Stomach (tissue), 4 donors: Measurements from ENCODE around the gene MALT1.

Source experiments
- POLR2A ChIP-seq, 4 donors: fragments of 450-650 bp; IDR thresholded peaks; one replicate each; pipeline ENCODE4 v1.6.1; 2016; ENCODE audit warnings: antibody characterized with exemption in 4 of 4, control low read depth in 2 of 4, mild to moderate bottlenecking in 1 of 4, moderate library complexity in 1 of 4
- TF ChIP-seq, protein P1 (sequence below), 7 experiments: fragments of 450-650 bp in 4 of 7; fragments of 200-600 bp in 3 of 7; sonication (generic) in 3 of 7; IDR thresholded peaks; one replicate each; pipeline ENCODE4 v1.5.1; 2016 to 2019; ENCODE audit warnings: antibody characterized with exemption in 7 of 7, control low read depth in 2 of 7, mild to moderate bottlenecking in 1 of 7

DNA sequence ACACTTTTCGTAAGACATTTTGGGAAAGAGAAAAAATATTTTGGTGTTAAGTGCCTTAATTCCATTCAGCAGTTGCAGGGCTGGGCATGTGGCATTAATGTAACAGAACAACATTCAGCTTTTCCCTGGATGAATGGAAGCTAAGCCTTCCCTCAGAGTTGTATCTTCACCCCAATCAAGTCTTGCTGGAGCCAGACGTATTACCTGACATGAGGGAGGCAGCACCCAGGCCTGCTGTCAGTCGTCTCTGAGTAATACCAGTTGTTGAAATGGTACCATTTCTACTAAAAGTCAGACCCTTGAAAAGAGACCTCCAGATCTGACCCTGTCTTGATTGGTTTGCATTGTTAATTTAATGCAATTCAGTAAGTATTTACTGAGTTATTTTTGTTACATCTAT lies 57.5 kb downstream of the MALT1 start:
- TF ChIP-seq, protein P1, sequence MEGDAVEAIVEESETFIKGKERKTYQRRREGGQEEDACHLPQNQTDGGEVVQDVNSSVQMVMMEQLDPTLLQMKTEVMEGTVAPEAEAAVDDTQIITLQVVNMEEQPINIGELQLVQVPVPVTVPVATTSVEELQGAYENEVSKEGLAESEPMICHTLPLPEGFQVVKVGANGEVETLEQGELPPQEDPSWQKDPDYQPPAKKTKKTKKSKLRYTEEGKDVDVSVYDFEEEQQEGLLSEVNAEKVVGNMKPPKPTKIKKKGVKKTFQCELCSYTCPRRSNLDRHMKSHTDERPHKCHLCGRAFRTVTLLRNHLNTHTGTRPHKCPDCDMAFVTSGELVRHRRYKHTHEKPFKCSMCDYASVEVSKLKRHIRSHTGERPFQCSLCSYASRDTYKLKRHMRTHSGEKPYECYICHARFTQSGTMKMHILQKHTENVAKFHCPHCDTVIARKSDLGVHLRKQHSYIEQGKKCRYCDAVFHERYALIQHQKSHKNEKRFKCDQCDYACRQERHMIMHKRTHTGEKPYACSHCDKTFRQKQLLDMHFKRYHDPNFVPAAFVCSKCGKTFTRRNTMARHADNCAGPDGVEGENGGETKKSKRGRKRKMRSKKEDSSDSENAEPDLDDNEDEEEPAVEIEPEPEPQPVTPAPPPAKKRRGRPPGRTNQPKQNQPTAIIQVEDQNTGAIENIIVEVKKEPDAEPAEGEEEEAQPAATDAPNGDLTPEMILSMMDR (IDR thresholded peaks at IDR 0.05) = no peak
- no peak for TF ChIP-seq POLR2A (IDR thresholded peaks at IDR 0.05)
